ENCODE results near the gene CKMT2.
"Not testable (repeated sequence)": the region's sequence is repeated elsewhere in the genome, so short reads cannot be mapped to it uniquely, and the experiment has no call there.

CKMT2 gene

GRCh38 chr5:81249240-81249639, 16.1 kb downstream of the CKMT2 start:
- DNase-seq (ENCODE audit: low read depth, low spot score) = no peak

GRCh38 chr5:81250004-81250403, 16.9 kb downstream of the CKMT2 start:
- no peak for DNase-seq (ENCODE audit: low read depth, low spot score)

DNA sequence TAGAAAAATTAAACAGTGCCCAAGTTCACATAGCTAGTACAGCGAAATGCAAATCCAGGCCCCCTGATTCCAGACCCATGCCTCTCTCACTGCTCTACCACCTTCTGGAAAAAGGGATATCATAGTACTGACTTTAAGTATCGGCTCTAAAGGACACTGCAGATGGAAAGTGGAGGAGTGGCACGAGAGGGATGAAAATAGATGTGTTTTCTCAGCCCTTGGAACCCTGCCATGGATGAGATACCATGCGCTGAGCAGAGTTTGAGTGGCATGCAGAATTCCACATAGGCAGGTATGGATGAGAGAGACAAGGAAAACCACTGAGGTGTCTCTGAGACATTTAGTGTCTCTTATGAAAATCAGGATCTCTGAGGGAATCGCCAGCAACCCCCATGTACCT, 18.8 kb downstream of the CKMT2 start:
- no peak for DNase-seq (ENCODE audit: low read depth, low spot score)

DNA sequence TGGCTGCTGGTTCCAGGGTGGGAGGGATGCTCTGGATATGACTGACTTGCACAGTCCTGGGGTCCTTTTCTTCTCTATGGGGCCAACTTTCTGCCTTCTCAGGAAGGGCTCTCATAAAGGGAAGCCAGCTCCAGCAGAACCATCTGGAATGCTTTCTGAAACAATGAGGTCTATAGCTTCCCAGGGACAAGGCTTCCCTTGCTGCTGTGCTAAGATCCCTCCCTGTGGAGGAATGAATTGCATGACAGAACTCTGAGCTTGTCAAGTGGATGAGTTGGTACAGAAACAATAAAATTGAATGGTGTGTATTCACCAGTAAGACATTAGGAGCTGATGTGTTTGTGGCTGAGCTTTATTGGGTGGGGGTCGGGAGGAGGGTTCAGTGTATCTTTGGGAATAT, 19.8 kb downstream of the CKMT2 start:
- no peak for DNase-seq (ENCODE audit: low read depth, low spot score)

DNA sequence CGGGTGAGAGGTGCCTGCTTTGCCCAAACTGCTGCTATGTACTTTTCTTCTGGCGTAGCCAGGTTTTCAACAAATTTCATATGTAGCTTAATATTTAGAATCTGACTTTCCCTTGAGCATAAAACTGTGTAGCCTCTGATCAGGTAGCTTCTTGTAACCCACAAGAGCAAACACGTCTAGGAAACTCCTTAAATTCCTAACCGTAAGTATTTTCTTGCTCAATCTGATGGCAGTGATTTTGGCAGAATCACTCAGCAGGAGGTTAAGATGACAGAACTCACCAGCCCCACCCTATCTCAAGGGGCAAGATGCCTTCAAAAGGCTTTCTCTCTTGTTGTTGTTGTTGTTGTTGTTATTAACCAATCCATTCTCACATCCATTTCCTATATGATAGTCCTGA, 20.8 kb downstream of the CKMT2 start:
- DNase-seq (ENCODE audit: low read depth, low spot score) = no peak

DNA sequence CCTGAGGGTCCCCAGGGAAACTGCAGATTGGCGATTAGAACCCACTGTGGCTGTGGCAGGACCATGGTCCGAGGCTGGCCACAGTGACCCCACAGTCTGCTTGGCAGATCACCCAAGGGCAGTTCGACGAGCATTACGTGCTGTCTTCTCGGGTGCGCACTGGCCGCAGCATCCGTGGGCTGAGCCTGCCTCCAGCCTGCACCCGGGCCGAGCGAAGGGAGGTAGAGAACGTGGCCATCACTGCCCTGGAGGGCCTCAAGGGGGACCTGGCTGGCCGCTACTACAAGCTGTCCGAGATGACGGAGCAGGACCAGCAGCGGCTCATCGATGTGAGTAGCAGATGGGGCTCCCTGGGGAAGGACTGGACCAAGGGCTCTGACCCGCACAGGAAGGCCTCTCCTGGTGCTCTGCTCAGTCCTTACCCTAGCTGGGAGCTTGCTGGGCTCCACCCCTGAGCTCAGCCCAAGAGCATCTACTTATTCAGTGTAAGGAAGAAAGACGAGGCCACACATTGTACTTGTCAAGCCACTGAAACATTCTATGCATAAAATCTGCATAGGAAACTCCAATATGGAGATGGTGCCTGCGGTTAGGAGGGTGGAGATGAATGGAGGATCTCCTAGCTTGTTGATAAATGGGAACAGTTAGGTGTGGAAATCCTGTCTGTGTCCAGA, 21.9 kb downstream of the CKMT2 start:
- no peak for DNase-seq (ENCODE audit: low read depth, low spot score)

DNA sequence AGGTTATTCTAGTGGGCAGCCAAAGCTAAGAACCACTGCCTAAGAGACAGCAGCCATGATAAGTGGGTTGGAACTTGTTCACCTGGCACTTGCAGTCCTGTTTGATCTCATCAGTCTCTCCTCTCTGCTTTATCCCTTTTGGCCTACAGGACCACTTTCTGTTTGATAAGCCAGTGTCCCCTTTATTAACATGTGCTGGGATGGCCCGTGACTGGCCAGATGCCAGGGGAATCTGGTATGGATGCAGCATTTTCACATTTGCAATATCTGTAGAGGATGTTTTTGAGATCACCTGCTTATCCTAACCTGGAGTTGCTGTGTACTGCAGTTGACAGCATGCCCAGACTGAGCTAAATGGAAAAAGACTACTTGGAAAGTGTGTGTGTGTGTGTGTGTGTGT, 23.6 kb downstream of the CKMT2 start:
- no peak for DNase-seq (ENCODE audit: low read depth, low spot score)

DNA sequence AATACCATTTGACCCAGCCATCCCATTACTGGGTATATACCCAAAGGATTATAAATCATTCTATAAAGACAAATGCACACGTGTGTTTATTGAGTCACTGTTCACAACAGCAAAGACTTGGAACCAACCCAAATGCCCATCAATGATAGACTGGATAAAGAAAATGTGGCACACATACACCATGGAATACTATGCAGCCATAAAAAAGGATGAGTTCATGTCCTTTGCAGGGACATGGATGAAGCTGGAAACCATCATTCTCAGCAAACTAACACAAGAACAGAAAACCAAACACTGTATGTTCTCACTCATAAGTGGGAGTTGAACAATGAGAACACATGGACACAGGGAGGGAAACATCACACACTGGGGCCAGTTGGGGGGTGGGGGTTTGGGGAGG, 29.7 kb downstream of the CKMT2 start:
- DNase-seq (ENCODE audit: low read depth, low spot score) = not testable (repeated sequence)

DNA sequence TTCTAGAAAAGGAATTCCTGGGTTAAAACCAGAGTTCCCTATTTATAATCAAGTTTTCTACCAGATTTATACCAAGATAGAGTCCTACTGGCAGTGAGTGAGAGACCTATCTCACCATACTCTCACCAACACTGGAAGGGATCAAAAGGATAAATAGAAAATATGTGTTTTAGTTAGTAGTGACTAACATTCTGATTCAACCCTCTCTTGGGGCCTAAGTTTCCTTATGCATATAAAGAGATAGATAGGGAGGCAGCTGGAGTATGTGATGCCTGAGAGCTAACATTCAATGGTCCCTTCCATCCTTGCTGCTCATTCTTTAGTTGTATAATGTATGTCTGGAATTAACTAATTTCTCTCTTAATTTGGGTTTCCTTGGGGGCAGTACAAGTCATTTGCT, 32.0 kb downstream of the CKMT2 start:
- DNase-seq (ENCODE audit: low read depth, low spot score) = no peak

DNA sequence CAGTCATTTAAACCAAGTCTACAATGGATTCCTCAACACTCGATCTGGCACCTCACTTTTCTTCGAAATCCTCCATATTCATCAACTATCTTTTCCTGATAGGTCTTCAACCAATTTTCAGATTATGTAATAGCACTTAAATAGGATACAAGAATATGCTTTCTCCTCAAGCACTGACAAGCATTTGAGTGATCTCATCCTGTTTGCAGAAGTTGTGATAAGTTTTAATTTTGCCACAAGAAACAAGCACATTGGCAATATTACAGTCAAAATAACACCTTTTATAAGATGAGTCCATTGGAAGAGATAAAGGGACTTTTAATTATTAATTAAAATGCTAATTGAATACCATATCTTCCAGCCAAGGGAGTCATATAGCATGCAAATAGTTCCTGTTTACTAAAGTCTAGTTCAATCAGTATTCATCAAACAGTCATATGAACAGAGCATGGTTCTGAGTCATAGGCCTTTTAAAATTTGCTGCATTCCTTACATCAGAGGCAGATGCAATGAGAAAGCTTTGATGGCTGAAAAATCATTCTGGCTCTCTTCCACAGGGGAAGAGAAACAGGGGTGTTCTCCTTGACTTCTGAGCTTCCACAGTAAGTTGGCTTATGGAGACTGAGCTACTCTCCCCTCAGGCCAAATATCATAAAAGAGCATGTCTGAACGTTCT, 35.5 kb downstream of the CKMT2 start:
- DNase-seq (ENCODE audit: low read depth, low spot score) = no peak

DNA sequence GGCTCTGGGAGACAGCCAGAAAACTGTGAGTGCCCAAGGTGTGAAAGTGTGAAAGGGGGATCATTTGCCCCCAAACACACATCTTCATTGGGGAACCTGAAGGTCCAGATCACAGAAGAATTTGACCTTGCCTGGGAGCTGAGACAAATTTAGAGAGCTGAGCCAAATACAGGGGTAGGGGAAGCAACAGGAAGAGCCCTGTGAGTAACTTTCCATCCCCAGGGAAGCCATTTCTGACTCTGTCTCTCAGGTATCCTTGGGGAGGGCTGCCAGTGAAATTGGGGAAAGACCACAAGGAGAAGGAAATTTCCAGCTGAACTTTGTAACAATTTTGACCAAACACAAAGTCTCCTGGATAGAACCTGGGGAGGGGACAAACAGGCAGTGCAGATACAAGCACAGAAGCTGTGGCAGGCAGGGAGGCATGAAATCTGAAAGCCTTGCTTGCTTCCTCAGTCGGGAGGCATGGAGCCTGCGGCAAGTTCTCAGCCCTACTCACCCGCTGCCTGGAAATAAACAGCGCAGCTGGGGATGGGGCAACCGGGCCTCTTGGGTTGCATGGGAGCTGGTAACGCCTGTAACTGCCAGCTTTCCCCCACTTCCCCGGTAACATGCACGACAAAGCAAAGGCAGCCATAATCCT, 36.8 kb downstream of the CKMT2 start:
- no peak for DNase-seq (ENCODE audit: low read depth, low spot score)

GRCh38 chr5:81270394-81271027, 37.4 kb downstream of the CKMT2 start:
- DNase-seq (ENCODE audit: low read depth, low spot score) = not testable (repeated sequence)

DNA sequence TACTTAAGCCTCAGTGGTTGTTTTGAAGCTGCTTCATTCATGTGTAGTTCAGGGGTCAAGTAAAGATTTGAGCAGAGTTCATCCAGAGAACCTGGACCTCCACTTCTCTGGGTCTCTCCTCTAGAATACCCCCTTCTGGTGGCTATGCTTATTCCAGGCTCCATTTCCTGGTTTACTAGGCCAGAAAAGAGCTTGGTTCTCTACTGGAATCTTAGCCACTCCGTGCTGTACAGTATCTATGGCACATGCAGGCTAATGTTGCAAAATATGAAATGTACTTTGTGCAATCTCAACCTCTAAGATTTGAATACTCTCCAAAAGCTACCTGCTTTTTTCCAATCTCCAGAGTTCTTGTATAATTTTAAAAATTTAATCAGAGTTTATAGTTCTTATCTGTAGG, 50.9 kb downstream of the CKMT2 start:
- no peak for DNase-seq (ENCODE audit: low read depth, low spot score)

DNA sequence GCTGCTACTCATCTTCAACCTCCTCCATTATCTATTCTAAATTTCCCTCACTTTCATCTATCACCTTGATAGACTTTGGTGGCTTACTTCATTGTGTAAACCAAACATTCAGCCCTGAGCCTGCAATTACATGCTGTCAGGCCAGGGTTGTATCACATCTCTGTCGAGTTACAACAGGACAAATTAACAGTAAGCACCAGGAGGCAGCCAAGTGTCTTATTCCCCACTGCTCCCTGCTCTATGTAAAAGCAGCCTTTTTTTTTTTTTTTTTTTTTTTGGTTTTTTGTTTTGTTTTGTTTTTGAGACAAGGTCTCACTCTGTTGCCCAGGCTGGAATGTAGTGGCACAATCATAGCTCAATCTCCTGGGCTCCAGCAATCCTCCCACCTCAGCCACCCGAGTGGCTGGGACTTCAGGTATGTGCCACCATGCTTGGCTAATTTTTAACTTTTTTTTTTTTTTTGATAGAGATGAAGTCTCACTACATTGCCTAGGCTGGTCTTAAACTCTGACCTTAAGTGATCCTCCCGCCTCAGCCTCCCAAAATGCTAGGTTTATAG, 53.0 kb downstream of the CKMT2 start:
- DNase-seq (ENCODE audit: low read depth, low spot score) = no peak

GRCh38 chr5:81288021-81288433, 54.9 kb downstream of the CKMT2 start:
- DNase-seq (ENCODE audit: low read depth, low spot score) = no peak

- DNase-seq (ENCODE audit: low read depth, low spot score) = no peak
Observed at GRCh38 chr5:81290146-81290545, 57.0 kb downstream of the CKMT2 start.

DNA sequence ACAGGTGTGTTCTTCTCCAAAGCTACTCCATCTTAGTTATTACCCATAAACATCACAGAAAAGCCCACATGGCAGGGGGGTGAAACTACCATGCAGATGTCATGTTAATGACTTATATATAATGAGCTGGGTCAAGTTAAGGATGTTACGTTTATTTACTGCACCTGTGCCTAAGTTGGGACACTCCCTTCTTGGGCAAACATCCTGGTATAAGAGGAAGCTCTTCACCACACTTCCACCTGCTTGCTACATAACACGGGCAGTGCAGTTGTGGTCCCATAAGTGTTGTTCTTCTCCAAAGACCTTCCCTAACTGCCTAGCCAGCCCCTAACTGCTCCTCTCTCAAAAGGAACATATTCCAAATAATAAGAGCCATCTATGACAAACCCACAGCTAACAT, 59.0 kb downstream of the CKMT2 start:
- DNase-seq (ENCODE audit: low read depth, low spot score) = no peak

GRCh38 chr5:81294021-81294420, 60.9 kb downstream of the CKMT2 start:
- DNase-seq (ENCODE audit: low read depth, low spot score) = not testable (repeated sequence)

DNA sequence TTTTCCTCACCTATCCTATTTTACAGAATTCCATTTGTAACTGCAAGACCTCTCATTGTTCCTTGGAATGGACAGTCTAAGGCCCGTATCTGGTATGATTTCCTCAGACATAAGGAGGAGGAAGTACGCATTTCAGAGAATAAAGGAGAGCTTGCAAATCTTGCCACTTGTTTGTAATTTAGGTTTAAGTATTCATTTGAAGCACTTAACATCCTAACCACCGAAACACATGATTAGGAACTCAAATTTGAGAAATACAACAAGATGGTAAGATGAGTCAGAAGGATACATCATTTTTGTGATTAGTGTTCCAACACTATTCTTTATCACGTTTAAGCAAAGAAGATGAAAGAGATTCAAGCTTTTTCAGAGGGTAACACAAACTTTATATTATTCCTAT, 64.4 kb downstream of the CKMT2 start:
- DNase-seq (ENCODE audit: low read depth, low spot score) = no peak

- no peak for DNase-seq (ENCODE audit: low read depth, low spot score)
Observed at GRCh38 chr5:81300921-81301270, 67.8 kb downstream of the CKMT2 start.

DNA sequence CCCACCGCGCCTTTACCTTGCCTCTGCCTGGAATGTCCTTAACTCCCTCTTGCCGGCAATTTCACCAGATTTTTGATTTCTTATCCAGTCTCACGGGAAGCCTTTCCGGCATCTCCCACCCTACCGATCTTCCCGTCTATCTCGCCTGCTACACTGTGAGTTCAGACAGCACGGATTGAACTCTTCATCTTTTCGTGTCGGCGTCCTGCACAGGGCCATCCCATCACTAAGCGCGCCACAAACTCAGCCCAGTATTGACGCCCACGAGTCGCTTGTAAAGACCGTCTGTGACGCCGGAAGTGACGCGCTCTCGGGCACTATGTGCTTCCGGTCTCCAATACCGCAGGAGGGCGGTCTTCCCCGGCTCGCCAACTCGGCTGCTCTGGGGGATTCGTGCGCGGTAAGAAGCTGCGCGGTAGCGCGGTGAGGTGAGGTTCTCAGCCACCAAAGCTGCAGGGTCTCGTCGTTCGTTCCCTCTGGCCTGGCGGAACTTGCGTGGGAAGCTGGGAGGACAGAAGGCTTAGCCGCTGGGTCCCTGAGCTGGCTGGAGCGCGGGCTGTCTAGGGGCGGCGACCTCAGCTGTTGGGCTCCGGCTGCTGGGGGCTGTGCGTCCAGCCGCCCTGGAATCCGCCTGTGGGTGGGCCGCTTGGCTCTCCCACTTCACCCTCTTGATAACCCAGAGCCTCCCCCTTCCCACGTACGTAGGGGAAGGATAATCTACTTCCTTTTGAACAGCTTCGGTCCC, 68.3 kb downstream of the CKMT2 start, which contains the start of gene ZCCHC9:
TSS of gene ZCCHC9 (plus strand) at position 317 of the 745 bp plus-strand sequence. CDS start 3,171 bp downstream, outside the sequence.
- DNase-seq (ENCODE audit: low read depth, low spot score) = peak; percentile 81
